Mammary epithelial cell (primary cell): ENCODE results near the gene FNIP1.

Experiments
- CTCF ChIP-seq, 2 donors: IDR thresholded peaks in 1 of 2; conservative IDR thresholded peaks in 1 of 2; 2 replicates each; pipeline ENCODE4 v1.5.1; 2011 to 2012; ENCODE audit warnings: inconsistent platforms in 2 of 2, low read length in 2 of 2, mild to moderate bottlenecking in 2 of 2, control low read depth in 1 of 2, low read depth in 1 of 2; ENCODE audit not compliant: insufficient read depth in 1 of 2; ENCODE audit errors: extremely low read depth in 1 of 2
- EZH2 ChIP-seq: IDR thresholded peaks from 2 replicates; pipeline ENCODE4 v1.6.1; 2012; ENCODE audit warnings: low read length, inconsistent platforms, borderline replicate concordance

DNA sequence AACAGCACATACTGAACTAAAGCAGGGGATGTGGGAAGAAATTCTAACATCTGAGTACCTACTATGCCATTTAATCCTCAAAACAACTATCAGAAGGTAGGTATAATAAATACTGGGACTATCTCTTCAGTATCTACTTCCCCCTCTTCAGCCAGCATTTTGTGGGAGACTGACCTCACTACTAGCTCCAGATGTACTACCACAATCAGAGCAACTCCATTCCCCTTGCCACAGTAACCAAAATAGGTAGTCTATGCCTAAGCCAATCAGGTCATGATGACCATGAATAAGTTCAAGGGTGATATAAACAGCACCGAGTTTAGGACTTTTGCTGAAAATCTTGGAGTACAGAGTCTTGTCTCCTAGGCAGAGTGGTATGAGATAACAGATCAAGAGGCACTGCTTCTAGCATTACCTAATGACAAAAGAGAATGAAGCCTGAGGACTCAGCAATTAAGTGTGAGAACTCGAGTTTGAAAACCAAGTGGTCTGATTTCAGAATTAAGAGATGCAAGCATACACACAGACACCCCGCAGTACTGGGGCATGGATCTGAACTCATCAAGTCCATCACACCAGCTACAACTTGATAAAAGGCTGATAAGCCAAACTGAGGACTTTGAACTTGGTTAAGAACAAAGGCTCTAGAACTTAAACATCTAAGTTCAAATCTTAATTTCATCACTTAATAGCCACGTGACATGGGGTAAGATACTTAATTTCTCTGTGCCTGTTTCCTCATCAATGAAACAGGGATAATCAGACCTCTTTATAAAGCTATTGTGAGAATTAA, 9.7 kb downstream of the FNIP1 start:
- TF ChIP-seq CTCF (conservative IDR thresholded peaks at IDR 0.05 in 1 of 2, IDR thresholded peaks at IDR 0.05 in 1 of 2; ENCODE audit: extremely low read depth in 1 of 2, insufficient read depth in 1 of 2, low read depth in 1 of 2, low read length in 2 of 2) = no peak
- TF ChIP-seq EZH2 = no peak
